ENCODE results near the gene MYRIP.

MYRIP gene

GRCh38 chr3:40307176-40307575 is 497.8 kb downstream of the MYRIP start:
- no peak overlapping the region for H3K27ac ChIP-seq (ENCODE audit: poor library complexity, severe bottlenecking)
- DNase-seq (ENCODE audit: low spot score) (no peak), ATAC-seq (ENCODE audit: low read depth) (no peak)
- TF ChIP-seq CTCF (IDR thresholded peaks at IDR 0.05; ENCODE audit: poor library complexity, severe bottlenecking) = no peak
- peaks cover 17% of the 10 kb centered on the region for H3K36me3 ChIP-seq (ENCODE audit: low read depth)
- H3K27me3 ChIP-seq (ENCODE audit: insufficient read depth, poor library complexity, severe bottlenecking) = no peaks in the 10 kb centered on the region
- no peak overlapping the region for H3K4me3 ChIP-seq (ENCODE audit: severe bottlenecking)
- H3K4me1 ChIP-seq (ENCODE audit: insufficient read depth, poor library complexity, severe bottlenecking) = peaks cover 12% of the 10 kb centered on the region
- H3K9me3 ChIP-seq (ENCODE audit: severe bottlenecking) = no peaks in the 10 kb centered on the region

GRCh38 chr3:40308725-40309417 is 499.5 kb downstream of the MYRIP start:
- no peak for TF ChIP-seq CTCF (IDR thresholded peaks at IDR 0.05; ENCODE audit: poor library complexity, severe bottlenecking)
- H3K4me1 ChIP-seq (ENCODE audit: insufficient read depth, poor library complexity, severe bottlenecking) = peaks cover 12% of the 10 kb centered on the region
- H3K27ac ChIP-seq (ENCODE audit: poor library complexity, severe bottlenecking) = no peak overlapping the region
- peaks cover 31% of the 10 kb centered on the region for H3K36me3 ChIP-seq (ENCODE audit: low read depth)
- peak overlapping the region; percentile 87 for H3K4me3 ChIP-seq (ENCODE audit: severe bottlenecking)
- H3K27me3 ChIP-seq (ENCODE audit: insufficient read depth, poor library complexity, severe bottlenecking) = no peaks in the 10 kb centered on the region
- ATAC-seq (ENCODE audit: low read depth) (no peak), DNase-seq (ENCODE audit: low spot score) (no peak)
- no peaks in the 10 kb centered on the region for H3K9me3 ChIP-seq (ENCODE audit: severe bottlenecking)

GRCh38 chr3:40309418-40309924 is 500.1 kb downstream of the MYRIP start, which contains the start of gene EIF1B:
Gene EIF1B (plus strand): TSS chr3:40309707. CDS start chr3:40309942, 235 bp downstream.
- peak; percentile 96 for TF ChIP-seq CTCF (IDR thresholded peaks at IDR 0.05; ENCODE audit: poor library complexity, severe bottlenecking)
- Histone ChIP-seq H3K36me3 (ENCODE audit: low read depth) (peaks cover 31% of the 10 kb centered on the region), H3K9me3 (ENCODE audit: severe bottlenecking) (no peaks in the 10 kb centered on the region), H3K4me3 (ENCODE audit: severe bottlenecking) (peak within 1 kb of the TSS; percentile 87), H3K27me3 (ENCODE audit: insufficient read depth, poor library complexity, severe bottlenecking) (no peaks in the 10 kb centered on the region), H3K4me1 (ENCODE audit: insufficient read depth, poor library complexity, severe bottlenecking) (peaks cover 12% of the 10 kb centered on the region), H3K27ac (ENCODE audit: poor library complexity, severe bottlenecking) (peak within 1 kb of the TSS; percentile 61)
- peak; percentile 94 for DNase-seq (ENCODE audit: low spot score)
- peak; percentile 91 for ATAC-seq (ENCODE audit: low read depth)
